Measurements from ENCODE around the gene CHFR. TPM values are rescaled to one million over a fixed set of nuclear protein-coding genes. Genes with fewer than 3 reads are reported as not detected.
"Not testable (repeated sequence)": the region's sequence is repeated elsewhere in the genome, so short reads cannot be mapped to it uniquely, and the experiment has no call there.

The CHFR gene
- 10 to 100 TPM in 11 of 12 donors, not detected in 1; 14.0 to 31.7 (median 20.6) TPM for polyA plus RNA-seq (ENCODE audit: insufficient read length in 12 of 12)
- long read RNA-seq, donor 1 = 0 reads
- long read RNA-seq, donor 2, partial matches to known transcripts = 0 of 2 reads
- long read RNA-seq, donor 2, other reads (novel, unspliced or antisense) = 0 of 2 reads
- long read RNA-seq, donor 3, partial matches to known transcripts = 62 of 63 reads
- long read RNA-seq, donor 3, other reads (novel, unspliced or antisense) = 0 of 63 reads
- long read RNA-seq, donor 4 = 0 reads
- long read RNA-seq, donor 5, partial matches to known transcripts = 0 of 1 reads
- long read RNA-seq, donor 5, other reads (novel, unspliced or antisense) = 0 of 1 reads
- long read RNA-seq, donor 6 = 0 reads
- long read RNA-seq, donor 7 = 0 reads
- long read RNA-seq, donor 8, partial matches to known transcripts = 0 of 1 reads
- long read RNA-seq, donor 8, other reads (novel, unspliced or antisense) = 0 of 1 reads
- long read RNA-seq, donor 9 = 0 reads
- long read RNA-seq, donor 10, partial matches to known transcripts = 101 of 101 reads
- long read RNA-seq, donor 10, other reads (novel, unspliced or antisense) = 0 of 101 reads
- long read RNA-seq, donor 11, partial matches to known transcripts = 0 of 3 reads
- long read RNA-seq, donor 11, other reads (novel, unspliced or antisense) = 0 of 3 reads

DNA sequence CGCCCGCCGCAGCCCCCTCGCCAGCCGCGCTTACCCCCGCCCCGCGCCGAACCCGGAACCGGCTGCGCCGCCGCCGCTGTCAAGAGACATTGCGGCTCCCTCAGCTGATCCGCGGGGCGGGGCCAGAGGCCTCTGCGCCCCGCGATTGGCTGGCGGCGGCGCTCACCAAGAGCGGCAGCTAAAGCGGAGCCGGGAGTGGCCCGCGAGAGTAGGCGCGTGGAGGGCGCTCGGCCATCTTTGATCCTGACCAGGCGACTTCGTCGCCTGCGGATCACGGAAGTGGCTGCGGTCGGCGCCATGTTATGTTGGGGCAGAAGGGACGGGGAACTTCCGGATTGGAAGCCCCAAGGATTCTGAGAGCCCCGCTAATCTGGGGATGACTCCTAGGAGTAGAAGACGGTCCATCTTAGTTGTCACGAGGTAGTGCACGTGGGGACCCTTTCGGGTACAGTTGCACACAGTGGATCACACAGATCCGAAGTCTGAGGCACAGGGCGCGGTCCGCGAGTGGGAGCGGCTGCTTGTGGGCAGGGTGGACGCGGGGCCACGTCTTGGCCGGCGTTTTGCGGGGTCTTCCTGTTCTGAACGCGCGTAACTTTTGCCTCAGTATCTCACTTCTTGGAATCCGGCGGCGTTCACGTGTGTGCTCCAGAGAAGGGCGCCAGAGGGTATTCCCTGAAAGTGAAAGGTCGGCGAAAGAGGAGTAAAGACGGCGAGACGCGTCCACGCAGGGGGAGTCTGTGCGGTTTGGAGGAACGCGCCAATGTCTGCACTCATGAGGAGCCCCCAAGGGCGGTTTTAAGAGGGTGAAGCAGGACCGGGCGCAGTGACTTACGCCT lies at the start of gene CHFR:
CHFR (minus strand) TSS at position 93 of the 839 bp plus-strand sequence. CDS start 277 bp downstream, outside the sequence.
- DNase-seq = peak; percentile 98

DNA sequence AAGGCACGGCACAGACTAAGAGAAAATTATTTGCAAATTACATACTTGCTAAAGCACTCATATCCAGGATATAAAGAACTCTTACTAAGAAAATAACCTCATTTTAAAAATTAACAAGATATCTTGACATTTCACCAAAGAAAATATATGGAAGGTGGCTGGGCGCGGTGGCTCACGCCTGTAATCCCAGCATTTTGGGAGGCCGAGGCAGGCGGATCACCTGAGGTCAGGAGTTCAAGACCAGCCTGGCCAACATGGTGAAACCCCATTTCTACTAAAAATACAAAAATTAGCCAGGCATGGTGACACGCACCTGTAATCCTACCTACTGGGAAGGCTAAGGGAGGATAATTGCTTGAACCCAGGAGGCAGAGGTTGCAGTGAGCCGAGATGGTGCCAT lies 49.5 kb upstream of the CHFR start:
- DNase-seq = not testable (repeated sequence)

DNA sequence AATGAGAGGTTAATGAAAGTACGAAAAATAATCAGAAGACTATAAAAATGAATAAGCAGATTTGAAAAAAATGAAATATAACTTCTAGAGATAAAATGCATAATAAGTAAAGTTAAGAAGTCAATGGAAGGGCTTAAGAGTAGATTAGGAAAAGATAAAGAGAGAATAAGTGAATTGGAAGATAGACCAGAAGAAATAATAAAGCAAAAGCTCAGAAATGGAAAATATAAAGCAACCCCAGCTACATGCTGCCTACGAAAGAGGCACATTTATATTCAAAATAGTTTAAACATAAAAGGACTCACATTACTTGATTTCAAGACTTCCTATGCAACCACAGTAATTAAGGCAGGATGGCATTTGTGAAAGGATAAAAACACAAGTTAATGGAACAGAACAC lies 48.8 kb upstream of the CHFR start:
- DNase-seq = no peak

GRCh38 chr12:132926415-132926833 lies 39.0 kb upstream of the CHFR start:
- DNase-seq = no peak

DNA sequence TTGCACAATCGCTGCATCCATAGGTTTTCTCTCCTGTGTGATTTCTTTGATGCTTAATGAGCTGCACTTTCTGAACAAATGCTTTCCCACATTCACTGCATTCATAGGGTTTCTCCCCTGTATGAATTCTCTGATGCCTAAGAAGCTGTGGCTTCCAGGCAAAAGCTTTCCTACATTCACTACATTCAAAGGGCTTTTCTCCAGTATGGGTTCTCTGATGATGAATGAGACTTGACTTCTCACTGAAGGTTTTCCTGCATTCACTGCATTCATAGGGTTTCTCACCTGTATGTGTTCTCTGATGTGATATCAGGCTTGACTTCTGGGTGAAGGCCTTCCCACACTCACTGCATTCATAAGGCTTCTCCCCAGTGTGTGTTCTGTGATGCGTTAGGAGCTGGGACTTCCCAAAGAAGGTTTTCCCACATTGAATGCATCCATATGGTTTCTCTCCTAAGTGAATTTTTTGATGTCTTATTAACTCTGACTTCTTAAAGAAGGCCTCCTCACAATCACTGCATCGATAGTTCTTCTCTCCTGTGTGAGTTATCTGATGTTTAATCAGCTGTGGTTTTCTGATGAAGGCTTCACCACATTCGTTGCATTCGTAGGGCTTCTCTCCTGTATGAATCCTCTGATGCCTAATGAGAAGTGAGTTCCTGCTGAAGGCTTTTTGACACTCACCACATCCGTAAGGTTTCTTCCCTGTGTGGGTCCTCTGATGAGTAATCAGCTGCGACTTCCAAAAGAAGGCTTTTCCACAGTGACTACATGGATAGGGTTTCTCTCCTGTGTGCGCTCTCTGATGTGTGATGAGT lies 38.4 kb upstream of the CHFR start:
- DNase-seq = no peak

DNA sequence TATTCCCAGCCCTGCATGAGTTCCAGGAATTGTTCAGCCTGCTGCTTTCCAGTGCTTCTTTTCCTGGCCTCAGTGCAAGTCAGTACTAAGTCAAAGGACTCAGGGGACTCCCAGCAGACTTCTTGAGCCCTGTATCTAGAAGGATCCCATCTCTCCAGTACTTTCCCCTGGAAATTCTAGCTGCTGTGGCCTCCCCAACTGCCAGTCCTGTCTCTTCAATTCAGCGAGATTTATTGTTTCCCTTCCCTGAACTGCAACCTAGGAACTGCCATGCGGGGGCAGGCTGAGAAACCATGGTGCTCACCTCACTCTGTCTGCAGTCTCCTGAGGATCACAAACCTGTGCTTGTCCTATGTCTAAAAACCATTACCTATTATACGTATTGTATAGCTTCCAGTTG lies 37.0 kb upstream of the CHFR start:
- DNase-seq = no peak

DNA sequence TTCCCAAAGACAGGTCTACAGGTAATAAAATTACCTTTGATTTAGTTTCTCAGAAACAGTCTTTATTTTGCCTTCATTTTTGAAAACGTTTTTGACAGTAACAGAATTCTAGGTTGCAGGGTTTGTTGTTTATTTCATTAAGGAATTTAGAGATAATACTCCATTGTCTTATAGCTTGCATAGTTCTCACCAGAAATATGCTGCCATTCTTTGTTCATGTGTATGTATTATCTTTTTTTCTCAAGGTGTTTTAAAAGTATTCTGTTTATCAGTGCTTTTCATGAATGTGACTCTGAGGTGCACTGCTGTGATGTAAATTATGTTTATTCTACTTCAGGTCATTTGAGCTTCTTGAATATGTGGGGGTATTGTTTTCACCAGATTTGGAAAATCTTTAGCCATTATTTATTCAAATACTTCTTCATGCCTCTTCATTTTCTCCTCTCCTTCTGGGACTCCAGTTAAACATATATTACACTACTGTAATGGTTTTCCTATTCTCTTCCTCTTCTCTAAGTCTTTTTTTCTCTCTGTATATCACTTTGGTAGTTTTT lies 36.0 kb upstream of the CHFR start:
- DNase-seq = no peak

DNA sequence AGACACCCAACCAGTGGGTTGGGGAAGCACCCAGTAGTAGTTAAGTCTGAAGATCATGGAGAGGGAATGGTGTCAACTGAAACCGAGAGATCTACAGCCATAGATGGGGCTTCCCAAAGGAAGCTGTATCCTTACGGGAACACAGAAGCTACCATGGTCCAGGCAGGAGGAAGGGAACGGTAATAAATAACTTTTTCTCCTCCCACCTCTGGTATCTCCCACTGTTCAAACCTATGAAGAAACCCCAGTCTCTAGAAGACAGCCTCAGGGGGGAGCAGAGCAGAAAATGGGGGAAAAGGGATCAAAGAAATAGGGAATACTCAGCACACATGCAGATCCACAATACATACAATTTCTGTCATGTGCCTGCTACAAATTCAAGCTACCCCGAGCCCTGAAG lies 35.3 kb upstream of the CHFR start:
- DNase-seq = no peak

DNA sequence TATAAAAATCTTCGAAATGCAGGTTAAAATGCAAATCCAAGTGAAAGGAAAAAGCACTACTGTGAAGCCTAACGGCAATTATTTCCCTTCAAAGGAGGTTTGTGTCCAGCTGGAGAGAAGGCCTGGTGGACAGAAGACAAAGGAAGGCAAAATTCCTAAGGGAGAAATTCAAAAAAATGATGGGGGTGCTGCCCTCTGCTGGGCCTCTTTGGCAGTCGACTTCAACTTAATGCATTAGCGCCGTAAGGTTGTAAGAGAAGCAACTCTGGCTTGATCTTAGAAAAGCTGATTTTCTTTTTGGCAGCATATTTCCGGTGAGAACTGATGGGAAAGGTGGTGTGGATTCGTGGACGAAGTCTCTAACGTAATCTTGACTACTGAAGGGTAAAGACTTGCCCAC lies 34.3 kb upstream of the CHFR start:
- DNase-seq = no peak

- no peak for DNase-seq
Observed at GRCh38 chr12:132918680-132919079, 31.3 kb upstream of the CHFR start.

GRCh38 chr12:132909030-132909368 lies 21.6 kb upstream of the CHFR start:
- no peak for DNase-seq

- peak; percentile 98 for DNase-seq
Observed at GRCh38 chr12:132908145-132909029, 21.0 kb upstream of the CHFR start.

DNA sequence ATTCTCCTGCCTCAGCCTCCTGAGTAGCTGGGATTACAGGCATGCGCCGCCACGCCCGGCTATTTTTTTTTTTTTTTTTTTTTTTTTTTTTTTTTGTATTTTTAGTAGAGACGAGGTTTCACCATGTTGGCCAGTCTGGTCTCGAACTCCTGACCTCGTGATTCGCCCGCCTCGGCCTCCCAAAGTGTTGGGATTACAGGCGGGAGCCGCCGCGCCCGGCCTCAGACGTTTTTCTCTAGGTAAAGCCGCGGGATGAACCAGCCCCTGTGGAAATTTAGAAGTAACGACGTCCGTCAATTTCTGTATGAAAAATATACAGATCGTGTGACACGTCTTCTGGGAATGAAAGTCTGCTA lies 20.4 kb upstream of the CHFR start:
- not testable (repeated sequence) for DNase-seq

- DNase-seq = peak; percentile 5
Observed at GRCh38 chr12:132907216-132907615, 19.8 kb upstream of the CHFR start.

DNA sequence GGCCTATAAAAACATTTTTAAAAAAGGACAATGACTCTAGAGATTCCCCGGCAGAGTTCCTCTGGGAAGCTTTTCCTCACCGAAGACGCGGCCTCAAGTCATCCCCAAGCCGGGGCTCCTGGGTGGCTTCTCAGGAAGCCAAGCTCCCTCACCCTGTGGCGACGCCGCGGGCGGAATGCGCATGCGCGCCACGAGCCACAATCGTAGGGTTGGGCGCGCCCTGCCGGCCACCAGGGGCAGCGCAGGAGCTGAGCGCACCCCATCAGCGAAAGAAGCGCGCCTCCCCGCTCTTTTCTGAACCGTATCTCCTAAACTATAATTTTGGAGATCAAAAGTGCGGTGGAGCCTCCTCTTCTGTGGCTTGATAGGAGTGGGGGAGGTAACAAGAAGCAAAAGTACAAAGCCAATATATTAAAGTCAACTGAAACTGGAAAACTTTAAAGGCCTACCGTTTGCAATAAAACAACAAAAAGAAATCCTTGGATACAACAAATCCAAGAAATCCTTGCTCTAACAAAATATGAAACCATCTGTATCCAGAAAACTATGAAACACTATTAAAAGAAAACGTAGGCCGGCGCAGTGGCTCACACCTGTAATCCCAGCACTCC lies 17.4 kb upstream of the CHFR start:
- peak; percentile 80 for DNase-seq

GRCh38 chr12:132899033-132899432 lies 11.6 kb upstream of the CHFR start:
- DNase-seq = no peak

GRCh38 chr12:132888852-132889251 lies 1.4 kb upstream of the CHFR start:
- no peak for DNase-seq

DNA sequence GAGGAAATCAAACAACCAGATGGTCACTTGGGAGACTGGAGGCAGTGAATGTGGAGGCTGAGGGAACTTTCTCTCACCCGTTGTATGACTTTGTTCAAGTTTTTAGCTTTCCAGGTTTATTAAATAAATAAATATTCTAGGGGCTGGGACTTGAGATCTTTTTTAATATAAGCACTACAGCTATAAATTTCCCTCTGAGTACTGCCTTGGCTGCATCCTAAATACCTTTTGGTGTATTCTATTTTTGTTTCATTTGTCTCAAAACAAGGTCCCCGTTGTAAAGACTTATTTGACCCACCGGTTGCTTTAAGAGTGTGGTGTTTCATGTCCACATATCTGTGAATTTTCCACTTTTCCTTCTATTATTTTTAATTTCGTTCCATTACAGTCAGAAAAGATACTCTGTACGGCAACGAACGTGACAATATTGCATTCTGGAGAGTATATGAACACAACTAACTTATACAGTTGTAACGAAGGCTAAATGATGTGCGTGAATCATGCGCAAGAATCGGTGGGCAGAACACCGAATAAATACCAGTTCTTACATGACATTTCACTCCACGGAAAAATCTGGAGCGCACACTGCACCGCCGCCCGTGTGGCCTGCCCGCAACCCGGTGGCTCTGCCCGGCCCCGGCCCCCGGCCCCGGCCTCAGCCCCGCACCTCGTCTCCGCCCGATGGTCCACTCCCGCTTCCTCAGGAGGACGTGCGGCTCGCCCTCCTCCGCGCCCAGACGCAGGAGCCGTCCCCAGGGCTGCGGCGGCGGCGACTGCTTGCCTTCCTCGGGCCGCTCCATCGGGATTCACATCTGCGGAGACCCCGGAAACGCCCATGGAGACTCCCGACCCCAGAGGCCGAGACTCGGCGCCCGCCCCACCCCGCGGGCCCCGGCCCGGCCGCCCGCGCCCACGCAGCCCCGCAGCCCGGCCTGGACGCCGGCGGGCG lies 602 bp downstream of the CHFR start:
- peak; percentile 11 for DNase-seq

DNA sequence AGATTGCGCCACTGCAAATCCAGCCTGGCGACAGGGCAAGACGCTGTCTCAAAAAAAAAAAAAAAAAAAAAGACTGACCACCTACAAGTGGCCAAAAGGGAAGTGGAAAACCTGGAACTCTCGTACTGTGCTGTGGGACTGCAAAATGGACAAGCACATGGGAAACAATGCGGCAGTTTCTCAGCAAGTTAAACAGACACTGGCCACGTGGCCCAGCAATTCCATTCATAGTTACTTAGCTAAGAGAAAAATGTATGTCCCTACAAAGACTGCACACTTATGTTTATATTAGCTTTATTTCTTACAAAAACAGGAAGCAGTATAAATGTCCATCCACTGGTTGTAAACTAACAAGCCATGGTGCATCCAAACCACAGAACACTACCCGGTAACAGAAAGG lies 5.6 kb downstream of the CHFR start:
- DNase-seq = no peak
